OCI-LY7 (cell line): ENCODE data around the gene SLIT3. TPM values are rescaled to one million over a fixed set of nuclear protein-coding genes. Genes with fewer than 3 reads are reported as not detected.

Source experiments
- BruUV-seq: library from RNA; stranded (reverse); fragments of 400-500 nt; replicated peaks from 2 replicates; lab custom pipeline; 2021; lab: Mats Ljungman, UMichigan
- CTCF ChIA-PET: fragments of 300-600 bp; sonication (Branson Sonifier 250); formaldehyde crosslinking; loops from one replicate; lab custom pipeline; 2022; ENCODE audit warnings: antibody characterized with exemption; ENCODE audit not compliant: unreplicated experiment; lab: Charles Lee
- POLR2A ChIA-PET: fragments of 300-600 bp; sonication (Branson Sonifier 250); formaldehyde crosslinking; loops from one replicate; lab custom pipeline; 2022; ENCODE audit warnings: antibody characterized with exemption; lab: Charles Lee
- DNase-seq: peaks from one replicate; pipeline ENCODE4 v3.0.0-alpha.2; 2015; ENCODE audit warnings: low spot score
- H2AFZ ChIP-seq: fragments of 200-600 bp; sonication (generic), shearing (Covaris generic); 2 replicates; pipeline ENCODE4 v1.6.1; 2014; ENCODE audit warnings: mild to moderate bottlenecking, antibody characterized with exemption, low read length, moderate library complexity
- H3K27ac ChIP-seq: fragments of 200-600 bp; sonication (generic); 2 replicates; pipeline ENCODE4 v1.5.1; 2014; ENCODE audit warnings: mixed run types, low read depth, mild to moderate bottlenecking, moderate library complexity, low read length, inconsistent platforms; ENCODE audit not compliant: poor library complexity, severe bottlenecking
- H3K36me3 ChIP-seq: fragments of 200-600 bp; sonication (generic); 2 replicates; pipeline ENCODE4 v1.6.1; 2014; ENCODE audit warnings: mild to moderate bottlenecking, antibody characterized with exemption, low read length, moderate library complexity, mixed read lengths; ENCODE audit not compliant: insufficient read depth
- H3K4me1 ChIP-seq: fragments of 200-600 bp; sonication (generic); 2 replicates; pipeline ENCODE4 v1.5.1; 2014; ENCODE audit warnings: mild to moderate bottlenecking, low read length; ENCODE audit not compliant: insufficient read depth, poor library complexity, severe bottlenecking
- H3K4me2 ChIP-seq: fragments of 200-600 bp; sonication (generic); 2 replicates; pipeline ENCODE4 v1.6.1; 2014; ENCODE audit warnings: mild to moderate bottlenecking, low read length
- H3K4me3 ChIP-seq: fragments of 200-600 bp; sonication (generic); 2 replicates; pipeline ENCODE4 v1.5.1; 2014; ENCODE audit warnings: mild to moderate bottlenecking, low read depth, low read length; ENCODE audit not compliant: poor library complexity, severe bottlenecking
- H3K79me2 ChIP-seq: fragments of 200-600 bp; sonication (generic); 2 replicates; pipeline ENCODE4 v1.6.1; 2016; ENCODE audit warnings: low read depth, mild to moderate bottlenecking, low read length, moderate library complexity, mixed read lengths; ENCODE audit not compliant: insufficient read depth
- H3K9me2 ChIP-seq: fragments of 200-600 bp; sonication (generic); 2 replicates; pipeline ENCODE4 v1.6.1; 2016; ENCODE audit warnings: mild to moderate bottlenecking, low read length, mixed read lengths; ENCODE audit not compliant: insufficient read depth
- H3K9me3 ChIP-seq: fragments of 200-600 bp; sonication (generic); 2 replicates; pipeline ENCODE4 v1.6.1; 2014; ENCODE audit warnings: mild to moderate bottlenecking, mixed run types, low read length, mixed read lengths
- H4K20me1 ChIP-seq: fragments of 200-600 bp; sonication (generic); 2 replicates; pipeline ENCODE4 v1.6.1; 2014; ENCODE audit warnings: mild to moderate bottlenecking, antibody characterized with exemption, low read length, moderate library complexity, mixed read lengths; ENCODE audit not compliant: insufficient read depth
- CTCF ChIP-seq: fragments of 200-600 bp; sonication (generic); conservative IDR thresholded peaks from 2 replicates; pipeline ENCODE4 v1.5.1; 2014; ENCODE audit warnings: mild to moderate bottlenecking, antibody characterized with exemption, low read length, moderate library complexity, mixed read lengths
- EZH2phosphoT487 ChIP-seq: fragments of 200-600 bp; sonication (generic); IDR thresholded peaks from 2 replicates; pipeline ENCODE4 v1.6.1; 2018; ENCODE audit warnings: low read depth, borderline replicate concordance, mild to moderate bottlenecking, mixed run types, antibody characterized with exemption, low read length, moderate library complexity, mixed read lengths
- intact Hi-C: fragments of 100-400 bp; cut with micrococcal nuclease; formaldehyde crosslinking; loops from one replicate; pipeline ENCODE4 v1.10.0; 2022; ENCODE audit not compliant: unreplicated experiment
- total RNA-seq, 2 experiments: library from RNA; depleted of rRNA in 1 of 2; stranded (reverse); fragments of >200 nt in 1 of 2; shearing (Covaris generic) in 1 of 2; gene quantifications; 2 replicates each; pipeline ENCODE4 v1.2.3, GENCODE V29; 2014 to 2022

The SLIT3 gene
- total RNA-seq, 2 experiments from 2014 or later = not detected

GRCh38 chr5:168766426-168766700, 534.6 kb downstream of the SLIT3 start:
- Histone ChIP-seq H3K27ac (no peak overlapping the region), H3K9me3 (no peaks in the 10 kb centered on the region), H3K4me2 (no peak overlapping the region), H3K79me2 (no peaks in the 10 kb centered on the region), H2AFZ (no peak overlapping the region), H3K4me1 (no peaks in the 10 kb centered on the region), H3K4me3 (no peak overlapping the region), H3K9me2 (no peaks in the 10 kb centered on the region), H3K36me3 (no peaks in the 10 kb centered on the region), H4K20me1 (no peaks in the 10 kb centered on the region)
- intact Hi-C loops = no loop called here
- no peak for TF ChIP-seq EZH2phosphoT487
- no peak for TF ChIP-seq CTCF
- DNase-seq = no peak
- POLR2A ChIA-PET = no interaction called here
- BruUV-seq = no TSS peak
- CTCF ChIA-PET = no interaction called here

- POLR2A ChIA-PET = no interaction called here
Observed at GRCh38 chr5:168765551-168766425, 535.2 kb downstream of the SLIT3 start.

More at GRCh38 chr5:168765551-168766425, 535.2 kb downstream of the SLIT3 start:
- DNase-seq = no peak
- H2AFZ ChIP-seq = no peak overlapping the region
- H4K20me1 ChIP-seq = no peaks in the 10 kb centered on the region
- no TSS peak for BruUV-seq
- H3K4me1 ChIP-seq = no peaks in the 10 kb centered on the region
- H3K4me3 ChIP-seq = no peak overlapping the region
- no peaks in the 10 kb centered on the region for H3K9me3 ChIP-seq
- no peaks in the 10 kb centered on the region for H3K9me2 ChIP-seq
- TF ChIP-seq CTCF = no peak
- TF ChIP-seq EZH2phosphoT487 = no peak
- CTCF ChIA-PET = interaction anchor here (0.6 kb wide), 1 partner anchor 149 kb away, joined by 9 read pairs; no protein-coding TSS in a partner anchor
- intact Hi-C loops = no loop called here
- H3K27ac ChIP-seq = no peak overlapping the region
- H3K4me2 ChIP-seq = no peak overlapping the region
- no peaks in the 10 kb centered on the region for H3K79me2 ChIP-seq
- H3K36me3 ChIP-seq = no peaks in the 10 kb centered on the region
